ENCODE data around the gene STBD1. TPM values are rescaled to one million over a fixed set of nuclear protein-coding genes. Genes with fewer than 3 reads are reported as not detected.

STBD1 gene
- total and polyA plus RNA-seq, 2 experiments from 2014 or later: 2.0 to 2.6 TPM

- TF ChIP-seq EZH2phosphoT487 (IDR thresholded peaks at IDR 0.05; ENCODE audit: unreplicated experiment) (no peak), ZNF462 (CRISPR knock-in tag; IDR thresholded peaks at IDR 0.05) (no peak), CTCF (conservative IDR thresholded peaks at IDR 0.05; ENCODE audit: low read depth in 2 of 2) (no peak), STAT1 (IDR thresholded peaks at IDR 0.05; ENCODE audit: unreplicated experiment) (no peak)
These were observed 10.2 kb upstream of the STBD1 start (continued) for GRCh38 chr4:76296286-76296820.

GRCh38 chr4:76298227-76298626 is 8.3 kb upstream of the STBD1 start:
- ATAC-seq: no peak
- TF ChIP-seq STAT1 (IDR thresholded peaks at IDR 0.05; ENCODE audit: unreplicated experiment) (no peak), ZNF114 (CRISPR knock-in tag; IDR thresholded peaks at IDR 0.05) (no peak), REST (IDR thresholded peaks at IDR 0.05; ENCODE audit: unreplicated experiment) (no peak), POLR2AphosphoS5 (IDR thresholded peaks at IDR 0.05; ENCODE audit: low read depth) (no peak)

More at GRCh38 chr4:76298227-76298626, 8.3 kb upstream of the STBD1 start:
- Histone ChIP-seq H3K4me1 (ENCODE audit: insufficient read depth) (no peaks in the 10 kb centered on the region), H3K79me2 (replicated peaks; ENCODE audit: insufficient read depth) (no peaks in the 10 kb centered on the region), H3K9me2 (ENCODE audit: insufficient read depth) (peaks cover 4% of the 10 kb centered on the region; the same call in 1 of the 2 replicates), H3F3A (replicated peaks; ENCODE audit: low read depth) (no peaks in the 10 kb centered on the region), H3K27me3 (ENCODE audit: insufficient read depth) (0 out of 2 replicates have a peak, but pooled peaks cover 2% of the 10 kb centered on the region), H3K36me3 (ENCODE audit: insufficient read depth) (no peaks in the 10 kb centered on the region), H3K4me2 (no peak overlapping the region), H3K4me3 (no peak overlapping the region), H4K20me1 (replicated peaks; ENCODE audit: insufficient read depth) (no peaks in the 10 kb centered on the region; the same call in 1 of the 2 replicates), H2AFZ (no peak overlapping the region), H3K27ac (ENCODE audit: low read depth) (no peak overlapping the region)
- no peak overlapping the region for H3K27ac Mint-ChIP-seq
- H3K9me3 Mint-ChIP-seq: peaks cover 20% of the 10 kb centered on the region
- DNase-seq (ENCODE audit: low spot score): no peak
- no peak overlapping the region for H3K4me3 Mint-ChIP-seq
- peaks cover 2% of the 10 kb centered on the region for H3K27me3 Mint-ChIP-seq (ENCODE audit: insufficient read depth, low read depth, poor library complexity)
- 0 out of 3 replicates have a peak, but pooled peaks cover 4% of the 10 kb centered on the region for H3K36me3 Mint-ChIP-seq (ENCODE audit: low read depth)
- no peaks in the 10 kb centered on the region for H3K4me1 Mint-ChIP-seq

All from GM23338 (cell line).